Right forelimb (tissue), 1 donor: ENCODE results near the gene ASAP2.
"Not testable (repeated sequence)": the region's sequence is repeated elsewhere in the genome, so short reads cannot be mapped to it uniquely, and the experiment has no call there.

Source experiments
- DNase-seq: peaks from one replicate; pipeline ENCODE4 v3.0.0-alpha.2; 2018

ASAP2 gene

DNA sequence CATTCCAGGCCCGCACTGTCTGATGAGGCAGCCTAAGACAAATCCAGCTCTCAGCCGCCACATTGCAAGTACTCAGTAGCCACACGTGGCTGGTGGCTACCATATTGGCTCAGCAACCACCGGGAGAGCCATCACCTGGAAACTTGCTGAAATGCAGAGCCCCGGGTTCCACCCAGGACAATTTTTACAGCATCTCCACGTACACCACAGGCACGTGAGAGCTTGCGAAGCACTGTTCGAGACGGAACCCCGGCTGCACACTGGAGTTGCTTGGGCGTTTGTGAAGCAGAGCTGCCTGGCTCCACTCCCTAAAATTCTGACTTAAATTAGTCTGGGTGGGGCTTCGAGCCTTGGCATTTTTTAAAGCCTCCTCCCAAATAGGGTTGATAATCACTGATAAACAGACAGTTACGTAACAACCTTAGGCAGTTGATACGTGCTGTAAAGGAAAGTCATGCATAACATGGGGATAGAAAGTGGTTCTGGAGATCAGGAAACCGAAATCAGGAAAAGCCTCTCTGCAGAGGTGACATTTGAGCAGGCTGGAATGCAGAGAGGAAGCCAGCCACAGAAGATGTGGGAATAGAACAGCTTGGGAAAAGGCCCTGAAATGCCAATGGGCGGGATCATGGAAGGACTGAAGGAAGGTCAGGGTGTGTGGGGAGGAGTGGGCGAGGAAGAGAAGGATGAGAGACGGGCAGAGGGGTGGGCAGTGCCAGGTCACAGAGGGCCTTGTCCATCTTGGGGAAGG lies 6.2 kb downstream of the ASAP2 start:
- DNase-seq = no peak

- no peak for DNase-seq
Measured at GRCh38 chr2:9213477-9214051, 7.0 kb downstream of the ASAP2 start.

DNA sequence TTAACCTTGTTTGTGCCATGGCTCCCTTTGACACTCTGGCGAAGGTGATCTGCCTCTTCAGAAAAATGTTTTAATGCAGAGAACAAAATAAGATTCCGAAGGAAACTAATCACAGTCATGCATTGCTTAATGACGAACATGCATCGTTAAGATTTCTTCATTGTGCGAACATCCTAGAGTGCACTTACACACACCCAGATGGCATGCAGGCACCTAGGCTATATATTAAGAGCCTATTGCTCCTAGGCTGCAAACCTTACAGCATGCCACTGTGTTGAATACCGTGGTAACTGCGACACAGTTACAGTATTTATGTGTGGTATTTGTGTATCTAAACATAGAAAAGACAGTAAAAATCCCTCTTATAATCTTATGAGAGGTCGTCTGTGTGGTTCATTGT lies 8.3 kb downstream of the ASAP2 start:
- DNase-seq = no peak

- no peak for DNase-seq
Measured at GRCh38 chr2:9215680-9216079, 9.1 kb downstream of the ASAP2 start.

DNA sequence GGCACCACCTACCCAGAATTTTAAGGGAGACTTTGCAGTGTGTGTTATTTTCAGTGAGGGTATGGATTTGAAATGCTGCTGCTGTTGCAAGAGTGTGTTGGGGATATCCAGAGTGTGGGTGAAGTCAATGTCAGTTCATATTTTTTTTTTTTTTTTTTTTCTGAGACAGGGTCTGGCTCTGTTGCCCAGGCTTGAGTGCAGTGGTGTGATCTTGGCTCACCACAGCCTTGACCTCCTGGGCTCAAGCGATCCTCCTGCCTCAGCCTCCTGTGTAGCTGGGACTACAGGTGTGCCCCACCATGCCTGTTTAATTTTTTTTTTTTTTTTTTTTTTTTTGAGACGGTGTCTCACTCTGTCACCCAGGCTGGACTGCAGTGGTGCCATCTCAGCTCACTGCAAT lies 9.5 kb downstream of the ASAP2 start:
- not testable (repeated sequence) for DNase-seq

- no peak for DNase-seq
Measured at GRCh38 chr2:9217838-9218770, 11.5 kb downstream of the ASAP2 start.

GRCh38 chr2:9219027-9219445 lies 12.4 kb downstream of the ASAP2 start:
- no peak for DNase-seq

DNA sequence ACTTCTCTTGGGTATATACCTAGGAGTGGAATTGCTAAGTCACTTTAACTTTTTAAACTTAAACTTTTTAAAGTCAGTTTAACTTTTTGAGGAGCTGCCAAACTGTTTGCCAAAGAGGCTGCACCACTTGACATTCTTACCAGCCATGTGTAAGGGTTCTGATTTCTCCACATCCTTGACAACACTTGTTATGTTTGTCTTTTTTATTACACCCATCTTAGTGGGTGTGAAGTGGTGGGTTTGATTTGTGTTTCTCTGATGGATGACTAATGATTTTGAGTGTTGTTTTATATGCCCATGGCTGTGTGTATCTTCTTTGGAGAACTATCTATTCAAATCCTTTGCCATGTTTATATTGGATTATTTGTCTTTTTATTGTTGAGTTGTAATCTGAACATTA lies 13.6 kb downstream of the ASAP2 start:
- no peak for DNase-seq

DNA sequence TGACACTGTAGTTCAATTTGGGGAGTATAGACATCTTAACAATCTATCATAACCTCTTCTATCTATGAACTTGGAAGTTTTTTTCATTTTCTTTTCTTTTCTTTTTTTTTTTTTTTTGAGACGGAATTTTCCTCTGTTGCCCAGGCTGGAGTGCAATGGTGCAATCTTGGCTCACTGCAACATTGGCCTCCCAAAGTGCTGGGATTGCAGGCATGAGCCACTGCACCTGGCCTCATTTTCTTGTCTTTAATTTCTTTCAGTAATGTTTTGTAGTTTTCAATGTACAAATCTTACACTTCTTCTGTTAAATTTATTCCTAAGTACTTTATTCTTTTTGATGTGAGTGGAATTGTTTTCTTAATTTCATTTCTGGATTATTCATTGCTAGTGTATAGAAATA lies 14.6 kb downstream of the ASAP2 start:
- no peak for DNase-seq

DNA sequence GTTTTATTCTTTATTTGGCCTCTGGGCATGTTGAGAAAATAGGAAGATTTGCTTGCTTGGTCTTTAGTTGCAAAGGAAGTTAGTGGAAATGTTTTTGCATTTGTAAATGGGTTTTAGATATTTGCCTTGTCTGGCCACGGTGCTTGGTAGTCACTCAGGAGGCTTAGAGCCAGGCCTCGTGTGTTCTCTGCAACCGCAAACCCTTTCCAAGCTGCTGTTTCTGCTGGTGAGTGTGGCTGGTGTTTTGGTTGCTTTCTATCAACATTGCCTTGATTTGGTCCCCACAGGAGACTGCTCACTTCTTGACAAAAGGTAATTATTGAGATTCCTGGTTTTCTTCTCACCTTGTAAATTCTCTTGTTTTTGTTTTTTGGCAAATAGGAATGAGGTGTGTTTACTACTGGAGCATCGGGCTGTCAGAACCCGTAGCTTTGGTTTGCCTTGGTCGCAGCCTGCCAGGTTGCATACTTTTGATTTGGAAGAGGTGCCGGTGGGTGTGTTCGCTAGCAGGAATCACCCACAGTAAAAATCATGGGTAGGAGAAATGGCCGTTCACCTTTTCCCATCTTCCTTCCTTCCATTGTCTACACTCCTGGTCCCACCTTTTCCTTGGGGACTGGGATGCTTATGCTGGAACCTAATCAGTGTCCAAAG lies 15.8 kb downstream of the ASAP2 start:
- no peak for DNase-seq

DNA sequence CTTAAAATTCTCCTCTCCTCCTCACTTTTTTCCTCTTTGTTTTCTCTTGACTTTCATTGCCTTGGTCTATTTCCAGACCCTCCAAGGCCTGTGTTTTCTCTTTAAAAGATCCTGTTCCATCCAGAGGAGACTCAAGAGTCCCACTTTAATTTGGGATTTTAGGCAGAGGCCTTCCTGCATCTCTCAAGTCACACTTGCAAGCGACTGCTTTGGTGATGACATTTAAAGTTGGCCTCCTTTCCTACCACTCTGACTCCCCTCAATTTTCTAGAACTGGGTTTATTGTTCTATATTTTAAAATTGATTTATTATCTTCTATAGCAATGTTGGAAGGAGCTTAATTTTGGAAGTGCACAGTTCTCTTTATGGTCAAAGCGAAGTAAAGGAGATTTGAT lies 16.3 kb downstream of the ASAP2 start:
- DNase-seq = no peak

- no peak for DNase-seq
Measured at GRCh38 chr2:9225806-9226205, 19.2 kb downstream of the ASAP2 start.

GRCh38 chr2:9226458-9227380 lies 20.1 kb downstream of the ASAP2 start:
- DNase-seq = no peak

- no peak for DNase-seq
Measured at GRCh38 chr2:9228088-9228751, 21.6 kb downstream of the ASAP2 start.

GRCh38 chr2:9228781-9229469 lies 22.3 kb downstream of the ASAP2 start:
- no peak for DNase-seq

GRCh38 chr2:9229470-9229820 lies 22.8 kb downstream of the ASAP2 start:
- DNase-seq = no peak

DNA sequence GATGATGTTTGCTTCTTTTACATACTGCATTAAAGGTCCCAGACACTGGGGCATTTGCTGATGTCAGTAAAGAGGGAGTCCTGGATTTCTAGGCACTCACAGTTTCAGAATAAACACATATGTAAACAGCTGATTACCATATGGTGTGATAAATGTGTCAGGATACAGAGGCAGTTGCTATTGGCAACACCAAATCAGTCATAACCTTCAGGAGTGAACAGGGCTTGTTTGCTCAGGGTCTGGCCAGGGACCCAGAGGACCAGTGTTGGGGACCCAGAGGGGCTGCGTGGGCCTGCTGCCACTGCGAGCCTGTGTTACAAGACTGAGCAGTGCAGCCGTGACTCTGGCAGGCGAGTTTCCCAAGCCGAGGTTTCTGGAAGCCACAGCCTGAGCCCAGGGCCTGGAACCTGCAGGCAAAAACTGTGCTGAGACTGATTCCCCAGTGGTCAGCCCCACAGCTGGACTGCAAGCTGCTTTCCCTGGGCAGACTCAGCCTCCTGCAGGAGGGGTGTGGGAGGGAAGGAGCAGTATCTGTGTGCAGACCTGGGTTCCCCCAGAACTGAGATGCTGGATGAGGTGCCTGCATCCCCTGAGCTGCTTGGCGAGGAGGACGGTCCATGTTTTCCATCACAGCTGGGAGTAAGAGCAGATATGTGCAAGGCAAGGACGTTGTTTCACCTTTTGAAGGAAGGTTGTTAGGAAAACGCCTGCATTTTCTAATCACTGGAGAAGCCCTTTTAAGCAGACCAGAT lies 23.6 kb downstream of the ASAP2 start:
- DNase-seq = no peak

DNA sequence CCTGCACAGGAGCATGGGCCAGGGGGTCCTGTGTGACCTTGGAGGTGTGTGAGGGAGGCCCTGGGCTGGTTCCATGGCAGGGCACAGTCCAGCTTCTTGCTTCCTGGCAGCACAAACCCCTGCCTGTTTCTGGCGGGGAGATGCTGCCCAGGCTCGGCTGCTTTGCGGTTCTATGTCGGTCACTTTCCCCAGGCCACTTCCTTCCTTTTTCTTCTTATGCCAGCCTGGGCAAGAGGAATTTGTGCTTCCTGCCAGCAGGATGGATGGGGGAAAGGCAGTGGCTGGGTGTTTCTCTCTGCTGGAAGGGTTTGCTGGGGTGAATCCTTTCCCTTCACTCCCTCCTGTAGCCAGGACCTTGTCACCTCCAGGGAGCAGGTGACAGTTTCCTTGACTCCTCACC lies 24.3 kb downstream of the ASAP2 start:
- DNase-seq = no peak

GRCh38 chr2:9231291-9232165 lies 24.9 kb downstream of the ASAP2 start:
- no peak for DNase-seq
